GM12873 (cell line): ENCODE results near the gene NT5DC3.

Experiments used
- CTCF ChIP-seq: IDR thresholded peaks from 2 replicates; pipeline ENCODE4 v1.5.1; 2012; ENCODE audit warnings: low read depth, mild to moderate bottlenecking, moderate library complexity, low read length, control low read depth; ENCODE audit not compliant: insufficient read depth; ENCODE audit errors: missing control alignments

The NT5DC3 gene

GRCh38 chr12:103811791-103812190 lies 29.2 kb downstream of the NT5DC3 start:
- no peak for TF ChIP-seq CTCF

GRCh38 chr12:103810111-103810510 lies 30.9 kb downstream of the NT5DC3 start:
- no peak for TF ChIP-seq CTCF

GRCh38 chr12:103809154-103809553 lies 31.9 kb downstream of the NT5DC3 start:
- TF ChIP-seq CTCF: no peak

- no peak for TF ChIP-seq CTCF
These were observed 32.7 kb downstream of the NT5DC3 start for GRCh38 chr12:103808239-103808880.

GRCh38 chr12:103807561-103808238 lies 33.3 kb downstream of the NT5DC3 start:
- TF ChIP-seq CTCF: no peak

- no peak for TF ChIP-seq CTCF
These were observed 34.2 kb downstream of the NT5DC3 start for GRCh38 chr12:103806803-103807202.

GRCh38 chr12:103805655-103806360 lies 35.2 kb downstream of the NT5DC3 start:
- no peak for TF ChIP-seq CTCF
